ENCODE data around the gene ITIH6.

Gene ITIH6

DNA sequence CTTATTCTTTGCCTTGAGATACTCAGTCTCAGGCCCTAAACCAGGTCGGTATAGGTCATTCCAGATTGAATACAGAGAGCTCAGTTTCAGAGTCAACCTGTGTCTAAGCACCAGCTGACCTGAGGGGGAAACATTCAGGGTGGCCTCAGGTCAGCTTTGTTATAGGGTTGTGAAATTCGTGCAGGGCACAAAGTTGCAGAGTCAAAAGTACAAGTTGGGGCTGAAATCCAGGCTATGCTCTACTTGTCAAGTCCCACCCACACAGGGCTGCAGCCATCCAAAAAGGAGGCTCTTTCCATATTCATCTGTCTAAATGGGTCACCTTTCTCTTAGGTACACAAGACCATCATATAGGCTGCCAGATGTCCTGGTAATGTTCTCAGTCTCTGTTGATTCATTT, 89.7 kb downstream of the ITIH6 start:
- no peak for DNase-seq

Data from T-helper 9 cell (primary cell).